Caco-2 (cell line): ENCODE data around the gene ANGPTL1. TPM values are rescaled to one million over a fixed set of nuclear protein-coding genes. Genes with fewer than 3 reads are reported as not detected.

Experiments
- BruUV-seq: library from RNA; stranded (reverse); fragments of 400-500 nt; replicated peaks from 2 replicates; lab custom pipeline; 2021; lab: Mats Ljungman, UMichigan
- CTCF ChIA-PET: fragments of 300-600 bp; sonication (Branson Sonifier 250); formaldehyde crosslinking; loops from one replicate; lab custom pipeline; 2022; ENCODE audit warnings: antibody characterized with exemption; lab: Charles Lee
- POLR2A ChIA-PET: fragments of 300-600 bp; sonication (Branson Sonifier 250); formaldehyde crosslinking; loops from one replicate; lab custom pipeline; 2022; ENCODE audit warnings: antibody characterized with exemption; lab: Charles Lee
- DNase-seq, 2 experiments: peaks; one replicate each; pipeline versions ENCODE4 v3.0.0 to v3.0.0-alpha.2; 2020 to 2022
- H3K27me3 ChIP-seq: replicated peaks from 2 replicates; pipeline ENCODE4 v1.6.0; 2011; ENCODE audit warnings: low read length; ENCODE audit not compliant: control insufficient read depth, insufficient read depth
- H3K36me3 ChIP-seq: 2 replicates; pipeline ENCODE4 v1.5.1; 2011; ENCODE audit warnings: low read length; ENCODE audit not compliant: control insufficient read depth, insufficient read depth
- H3K4me1 ChIP-seq: fragments of 250-450 bp; sonication (Bioruptor Pico); 2 replicates; pipeline ENCODE4 v1.5.1; 2020; ENCODE audit warnings: mild to moderate bottlenecking
- H3K4me3 ChIP-seq: 2 replicates; pipeline ENCODE4 v1.5.1; 2011; ENCODE audit warnings: low read depth, mild to moderate bottlenecking, control low read depth, low read length
- H3K9me3 ChIP-seq: fragments of 250-450 bp; sonication (Bioruptor Pico); 2 replicates; pipeline ENCODE4 v1.5.1; 2020; ENCODE audit warnings: mild to moderate bottlenecking, moderate library complexity
- H3K27ac Mint-ChIP-seq: one replicate; pipeline ENCODE4 v1.8.0; 2022; ENCODE audit warnings: mixed read lengths; ENCODE audit not compliant: unreplicated experiment
- H3K27me3 Mint-ChIP-seq: one replicate; pipeline ENCODE4 v1.8.0; 2022; ENCODE audit warnings: mixed read lengths; ENCODE audit not compliant: insufficient read depth, unreplicated experiment
- H3K36me3 Mint-ChIP-seq: one replicate; pipeline ENCODE4 v1.8.0; 2022; ENCODE audit warnings: mild to moderate bottlenecking, mixed read lengths; ENCODE audit not compliant: insufficient read depth, unreplicated experiment
- H3K4me1 Mint-ChIP-seq: one replicate; pipeline ENCODE4 v1.8.0; 2022; ENCODE audit warnings: low read depth, mixed read lengths; ENCODE audit not compliant: unreplicated experiment
- H3K4me3 Mint-ChIP-seq: one replicate; pipeline ENCODE4 v1.8.0; 2022; ENCODE audit warnings: mild to moderate bottlenecking, moderate library complexity, mixed read lengths; ENCODE audit not compliant: unreplicated experiment
- H3K9me3 Mint-ChIP-seq: one replicate; pipeline ENCODE4 v1.8.0; 2022; ENCODE audit warnings: mixed read lengths; ENCODE audit not compliant: unreplicated experiment
- CTCF ChIP-seq, 2 experiments: fragments of 200-600 bp in 1 of 2; IDR thresholded peaks; 1 replicate in 1 of 2; 2 replicates in 1 of 2; pipeline versions ENCODE4 v1.5.1 to v1.8.0; 2011 to 2022; ENCODE audit warnings: antibody characterized with exemption in 1 of 2, control low read depth in 1 of 2, inconsistent platforms in 1 of 2, low read depth in 1 of 2, low read length in 1 of 2, mild to moderate bottlenecking in 1 of 2, moderate library complexity in 1 of 2; ENCODE audit not compliant: insufficient read depth in 1 of 2, severe bottlenecking in 1 of 2, unreplicated experiment in 1 of 2
- intact Hi-C: fragments of 100-400 bp; cut with micrococcal nuclease; formaldehyde crosslinking; loops from one replicate; pipeline ENCODE4 v1.10.0; 2022; ENCODE audit not compliant: unreplicated experiment
- total RNA-seq: library from RNA; stranded (reverse); gene quantifications from 2 replicates; pipeline ENCODE4 v1.2.3, GENCODE V29; 2022

The ANGPTL1 gene
- total RNA-seq, 1 experiment from 2014 or later: not detected

- Mint-ChIP-seq H3K4me1 (no peaks in the 10 kb centered on the region), H3K27ac (no peak overlapping the region), H3K4me3 (no peak overlapping the region), H3K27me3 (no peaks in the 10 kb centered on the region), H3K36me3 (no peaks in the 10 kb centered on the region), H3K9me3 (no peaks in the 10 kb centered on the region)
- Histone ChIP-seq H3K4me1 (peaks cover 3% of the 10 kb centered on the region; the same call in 1 of the 2 replicates), H3K36me3 (no peaks in the 10 kb centered on the region), H3K9me3 (no peaks in the 10 kb centered on the region), H3K4me3 (no peak overlapping the region), H3K27me3 (no peaks in the 10 kb centered on the region)
- no peak for DNase-seq
- ChIA-PET POLR2A (no interaction called here), CTCF (no interaction called here)
- intact Hi-C loops: no loop called here
- no peak for TF ChIP-seq CTCF (IDR thresholded peaks at IDR 0.05; ENCODE audit: insufficient read depth in 1 of 2, low read depth in 1 of 2, low read length in 1 of 2, severe bottlenecking in 1 of 2, unreplicated experiment in 1 of 2)
- no TSS peak for BruUV-seq
These were observed 24.6 kb downstream of the ANGPTL1 start for GRCh38 chr1:178846306-178846705.

GRCh38 chr1:178844436-178844835, 26.4 kb downstream of the ANGPTL1 start:
- ChIA-PET CTCF (no interaction called here), POLR2A (no interaction called here)
- Mint-ChIP-seq H3K4me1 (no peaks in the 10 kb centered on the region), H3K27me3 (no peaks in the 10 kb centered on the region), H3K27ac (no peak overlapping the region), H3K4me3 (no peak overlapping the region), H3K36me3 (peaks cover 8% of the 10 kb centered on the region), H3K9me3 (peaks cover 11% of the 10 kb centered on the region)
- H3K9me3 ChIP-seq: no peaks in the 10 kb centered on the region
- no peak overlapping the region for H3K4me3 ChIP-seq
- peaks cover 3% of the 10 kb centered on the region; the same call in 1 of the 2 replicates for H3K4me1 ChIP-seq
- TF ChIP-seq CTCF (IDR thresholded peaks at IDR 0.05; ENCODE audit: insufficient read depth in 1 of 2, low read depth in 1 of 2, low read length in 1 of 2, severe bottlenecking in 1 of 2, unreplicated experiment in 1 of 2): no peak
- BruUV-seq: no TSS peak
- intact Hi-C loops: no loop called here
- DNase-seq: no peak
- no peaks in the 10 kb centered on the region for H3K36me3 ChIP-seq
- H3K27me3 ChIP-seq: no peaks in the 10 kb centered on the region

- no peak overlapping the region for H3K4me3 Mint-ChIP-seq
- intact Hi-C loops: no loop called here
- peaks cover 13% of the 10 kb centered on the region for H3K36me3 Mint-ChIP-seq
- TF ChIP-seq CTCF (IDR thresholded peaks at IDR 0.05; ENCODE audit: insufficient read depth in 1 of 2, low read depth in 1 of 2, low read length in 1 of 2, severe bottlenecking in 1 of 2, unreplicated experiment in 1 of 2): no peak
- ChIA-PET CTCF (no interaction called here), POLR2A (no interaction called here)
- Histone ChIP-seq H3K27me3 (no peaks in the 10 kb centered on the region), H3K36me3 (no peaks in the 10 kb centered on the region; the same call in 1 of the 2 replicates), H3K4me1 (no peaks in the 10 kb centered on the region), H3K4me3 (no peak overlapping the region), H3K9me3 (no peaks in the 10 kb centered on the region; the same call in 1 of the 2 replicates)
- BruUV-seq: no TSS peak
- H3K4me1 Mint-ChIP-seq: no peaks in the 10 kb centered on the region
- no peaks in the 10 kb centered on the region for H3K27me3 Mint-ChIP-seq
- DNase-seq: no peak
- H3K27ac Mint-ChIP-seq: no peak overlapping the region
- H3K9me3 Mint-ChIP-seq: peaks cover 8% of the 10 kb centered on the region
These were observed 45.7 kb downstream of the ANGPTL1 start for GRCh38 chr1:178825167-178825566.
